CD4-positive, alpha-beta memory T cell (primary cell): ENCODE data around the gene ALPG. TPM values are rescaled to one million over a fixed set of nuclear protein-coding genes. Genes with fewer than 3 reads are reported as not detected.

Experiments
- CTCF ChIA-PET: fragments of 350-600 bp; sonication (Branson Sonifier 250); formaldehyde crosslinking; loops from one replicate; lab custom pipeline; 2021; ENCODE audit warnings: inconsistent platforms; ENCODE audit not compliant: partially characterized antibody; lab: Charles Lee
- POLR2A ChIA-PET: fragments of 350-600 bp; sonication (Branson Sonifier 250); formaldehyde crosslinking; loops from one replicate; lab custom pipeline; 2021; ENCODE audit not compliant: partially characterized antibody; lab: Charles Lee
- DNase-seq, 5 donors: peaks; one replicate each; pipeline versions ENCODE4 v3.0.0 to v3.0.0-alpha.2; 2020 to 2022; ENCODE audit warnings: mixed read lengths in 1 of 5
- H3K27ac ChIP-seq: one replicate; pipeline ENCODE4 v1.7.0; 2013; ENCODE audit warnings: low read depth, low read length
- H3K27me3 ChIP-seq: 2 replicates; pipeline ENCODE4 v1.7.0; 2013; ENCODE audit warnings: mild to moderate bottlenecking, low read length, moderate library complexity; ENCODE audit not compliant: insufficient read depth
- H3K36me3 ChIP-seq: 2 replicates; pipeline ENCODE4 v1.7.0; 2013; ENCODE audit warnings: mild to moderate bottlenecking, low read length, moderate library complexity; ENCODE audit not compliant: insufficient read depth
- H3K4me1 ChIP-seq: 2 replicates; pipeline ENCODE4 v1.7.0; 2013; ENCODE audit warnings: mild to moderate bottlenecking, low read length, moderate library complexity; ENCODE audit not compliant: insufficient read depth
- H3K4me3 ChIP-seq, 2 donors: one replicate each; pipeline ENCODE4 v1.7.0; 2013; ENCODE audit warnings: low read length in 2 of 2, mild to moderate bottlenecking in 1 of 2
- H3K9me3 ChIP-seq, 2 donors: one replicate each; pipeline ENCODE4 v1.7.0; 2013; ENCODE audit warnings: low read length in 2 of 2, control low read depth in 1 of 2; ENCODE audit not compliant: control insufficient read depth in 1 of 2
- H3K27ac Mint-ChIP-seq, 7 donors: one replicate each; pipeline ENCODE4 v1.8.0; 2020 to 2021; ENCODE audit warnings: mixed read lengths in 7 of 7, mild to moderate bottlenecking in 6 of 7, inconsistent platforms in 3 of 7, moderate library complexity in 3 of 7
- H3K27me3 Mint-ChIP-seq, 2 donors: one replicate each; pipeline ENCODE4 v1.8.0; 2020 to 2021; ENCODE audit warnings: mixed read lengths in 2 of 2
- H3K36me3 Mint-ChIP-seq, 2 donors: one replicate each; pipeline ENCODE4 v1.8.0; 2020 to 2021; ENCODE audit warnings: mixed read lengths in 2 of 2, inconsistent platforms in 1 of 2, mild to moderate bottlenecking in 1 of 2
- H3K4me1 Mint-ChIP-seq, 4 donors: one replicate each; pipeline ENCODE4 v1.8.0; 2020 to 2021; ENCODE audit warnings: mixed read lengths in 4 of 4, mild to moderate bottlenecking in 1 of 4
- H3K4me3 Mint-ChIP-seq, 8 donors: one replicate each; pipeline ENCODE4 v1.8.0; 2020 to 2021; ENCODE audit warnings: mixed read lengths in 8 of 8, mild to moderate bottlenecking in 7 of 8, moderate library complexity in 6 of 8, inconsistent platforms in 3 of 8
- H3K9me3 Mint-ChIP-seq, 8 donors: one replicate each; pipeline ENCODE4 v1.8.0; 2020 to 2021; ENCODE audit warnings: mixed read lengths in 8 of 8, mild to moderate bottlenecking in 5 of 8, inconsistent platforms in 3 of 8, moderate library complexity in 1 of 8
- intact Hi-C: fragments of 100-400 bp; cut with micrococcal nuclease; formaldehyde crosslinking; loops from one replicate; pipeline ENCODE4 v1.15.1; 2023
- polyA plus RNA-seq, 2 donors: library from polyadenylated mRNA; unstranded; fragments of 300-500 nt; fragmentation: Illumina TruSeq; gene quantifications; one replicate each; pipeline ENCODE4 v1.2.3, GENCODE V29; 2021
- total RNA-seq, 2 experiments: library from RNA; stranded (reverse); gene quantifications; one replicate each; pipeline ENCODE4 v1.2.3, GENCODE V29; 2021

The ALPG gene
- total and polyA plus RNA-seq, 4 experiments from 2014 or later = not detected

- no peak overlapping the region for H3K4me3 Mint-ChIP-seq
- no peaks in the 10 kb centered on the region for H3K9me3 Mint-ChIP-seq
- H3K9me3 ChIP-seq = no peaks in the 10 kb centered on the region
- H3K27me3 ChIP-seq = no peaks in the 10 kb centered on the region
- H3K4me1 Mint-ChIP-seq = no peaks in the 10 kb centered on the region
- H3K27me3 Mint-ChIP-seq = peaks cover 7 to 8% of the 10 kb centered on the region in 2 donors
- intact Hi-C loops = no loop called here
- POLR2A ChIA-PET = no interaction called here
- H3K36me3 ChIP-seq = no peaks in the 10 kb centered on the region
- H3K4me1 ChIP-seq = no peaks in the 10 kb centered on the region
- CTCF ChIA-PET = no interaction called here
- no peak overlapping the region for H3K27ac Mint-ChIP-seq
- no peak overlapping the region for H3K27ac ChIP-seq
- no peak overlapping the region for H3K4me3 ChIP-seq
- no peaks in the 10 kb centered on the region for H3K36me3 Mint-ChIP-seq
- DNase-seq = no peak
These were observed 51.5 kb downstream of the ALPG start for GRCh38 chr2:232458051-232458660.

- ChIA-PET POLR2A (no interaction called here), CTCF (no interaction called here)
- Histone ChIP-seq H3K9me3 (no peaks in the 10 kb centered on the region), H3K4me1 (no peaks in the 10 kb centered on the region), H3K4me3 (no peak overlapping the region), H3K27me3 (no peaks in the 10 kb centered on the region), H3K36me3 (no peaks in the 10 kb centered on the region), H3K27ac (no peak overlapping the region)
- H3K36me3 Mint-ChIP-seq = no peaks in the 10 kb centered on the region
- H3K27me3 Mint-ChIP-seq = peaks cover 7 to 8% of the 10 kb centered on the region in 2 donors
- no peak overlapping the region for H3K4me3 Mint-ChIP-seq
- DNase-seq = no peak
- no peak overlapping the region for H3K27ac Mint-ChIP-seq
- H3K9me3 Mint-ChIP-seq = no peaks in the 10 kb centered on the region
- intact Hi-C loops = no loop called here
- no peaks in the 10 kb centered on the region for H3K4me1 Mint-ChIP-seq
These were observed 52.2 kb downstream of the ALPG start for GRCh38 chr2:232458661-232459418.

- no peak for DNase-seq
- Histone ChIP-seq H3K27me3 (no peaks in the 10 kb centered on the region), H3K36me3 (no peaks in the 10 kb centered on the region), H3K9me3 (no peaks in the 10 kb centered on the region), H3K4me3 (no peak overlapping the region), H3K27ac (no peak overlapping the region), H3K4me1 (no peaks in the 10 kb centered on the region)
- H3K27me3 Mint-ChIP-seq = peaks cover 6 to 8% of the 10 kb centered on the region in 2 donors
- H3K4me3 Mint-ChIP-seq = no peak overlapping the region
- ChIA-PET CTCF (no interaction called here), POLR2A (no interaction called here)
- intact Hi-C loops = no loop called here
- H3K9me3 Mint-ChIP-seq = no peaks in the 10 kb centered on the region
- no peaks in the 10 kb centered on the region for H3K36me3 Mint-ChIP-seq
- peak overlapping the region in 1 of 7 donors; percentile 47 for H3K27ac Mint-ChIP-seq
- H3K4me1 Mint-ChIP-seq = no peaks in the 10 kb centered on the region
These were observed 52.9 kb downstream of the ALPG start for GRCh38 chr2:232459419-232460035.

DNA sequence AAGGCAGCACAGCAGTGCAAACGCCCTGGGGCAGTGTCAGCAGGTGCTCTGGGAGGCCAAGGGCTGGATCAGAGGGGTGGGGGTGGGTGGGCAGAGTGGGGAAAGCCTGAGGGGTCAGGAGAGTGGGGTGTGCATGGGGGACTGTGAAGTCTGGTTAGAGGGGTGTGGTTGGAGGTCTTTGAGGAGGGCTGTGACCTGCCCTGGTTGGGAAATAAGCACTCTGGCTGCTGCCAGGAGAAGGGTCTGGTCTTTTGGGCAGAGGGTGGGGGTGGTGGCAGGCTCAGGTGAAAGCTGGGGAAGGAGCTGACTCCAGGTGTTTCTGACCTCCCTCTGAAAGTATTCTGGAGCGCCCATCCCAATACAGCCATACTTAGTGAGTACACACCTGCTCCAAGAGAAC, 53.5 kb downstream of the ALPG start:
- intact Hi-C loops = no loop called here
- H3K4me1 ChIP-seq = no peaks in the 10 kb centered on the region
- ChIA-PET CTCF (no interaction called here), POLR2A (no interaction called here)
- H3K4me3 ChIP-seq = no peak overlapping the region
- Mint-ChIP-seq H3K4me1 (no peaks in the 10 kb centered on the region), H3K4me3 (no peak overlapping the region), H3K27ac (no peak overlapping the region), H3K36me3 (no peaks in the 10 kb centered on the region), H3K27me3 (peaks cover 5 to 8% of the 10 kb centered on the region in 2 donors), H3K9me3 (no peaks in the 10 kb centered on the region)
- no peak overlapping the region for H3K27ac ChIP-seq
- DNase-seq = no peak
- H3K9me3 ChIP-seq = no peaks in the 10 kb centered on the region
- H3K36me3 ChIP-seq = no peaks in the 10 kb centered on the region
- no peaks in the 10 kb centered on the region for H3K27me3 ChIP-seq

Other genes with a start within 250 kb of the ALPG start
- gene ALPP, start 28.1 kb upstream of the ALPG start, total RNA-seq = not detected
- not detected for gene ALPP, start 28.1 kb upstream of the ALPG start, polyA plus RNA-seq
- gene ALPI, start 49.3 kb downstream of the ALPG start, total RNA-seq = not detected
- gene ALPI, start 49.3 kb downstream of the ALPG start, polyA plus RNA-seq = not detected
- gene ECEL1, start 81.0 kb downstream of the ALPG start, total RNA-seq = not detected
- gene ECEL1, start 81.0 kb downstream of the ALPG start, polyA plus RNA-seq = not detected
- gene PRSS56, start 113.5 kb downstream of the ALPG start, total RNA-seq = not detected
- not detected for gene PRSS56, start 113.5 kb downstream of the ALPG start, polyA plus RNA-seq
- not detected for gene CHRND, start 119.3 kb downstream of the ALPG start, total RNA-seq
- gene CHRND, start 119.3 kb downstream of the ALPG start, polyA plus RNA-seq = not detected
- not detected for gene CHRNG, start 132.8 kb downstream of the ALPG start, total RNA-seq
- gene CHRNG, start 132.8 kb downstream of the ALPG start, polyA plus RNA-seq = not detected
- 10 to 100 TPM; 18.9 to 19.3 TPM for gene TIGD1, start 143.7 kb downstream of the ALPG start, total RNA-seq
- 10 to 100 TPM; 11.8 to 12.7 TPM for gene TIGD1, start 143.7 kb downstream of the ALPG start, polyA plus RNA-seq
- 10 to 100 TPM; 72.4 to 75.5 TPM for gene EIF4E2, start 143.8 kb downstream of the ALPG start, total RNA-seq
- gene EIF4E2, start 143.8 kb downstream of the ALPG start, polyA plus RNA-seq = 10 to 100 TPM; 77.5 to 80.7 TPM
- gene EFHD1, start 226.8 kb downstream of the ALPG start, total RNA-seq = 1 to 10 TPM; 1.4 to 1.5 TPM
- gene EFHD1, start 226.8 kb downstream of the ALPG start, polyA plus RNA-seq = 1 to 10 TPM; 1.4 to 3.6 TPM